CD14-positive monocyte (primary cell): ENCODE data around the gene PRPF19. TPM values are rescaled to one million over a fixed set of nuclear protein-coding genes. Genes with fewer than 3 reads are reported as not detected.

ENCODE experiments used
- DNase-seq, 3 donors: peaks; one replicate each; pipeline ENCODE4 v3.0.0-alpha.2; 2011 to 2022
- H2AFZ ChIP-seq: 2 replicates; pipeline ENCODE4 v1.6.0; 2012; ENCODE audit warnings: mild to moderate bottlenecking, low read depth, low read length, inconsistent platforms; ENCODE audit not compliant: insufficient read depth, poor library complexity, severe bottlenecking
- H3K27ac ChIP-seq, 2 donors: 1 replicate in 1 of 2; 2 replicates in 1 of 2; pipeline ENCODE4 v1.5.1; 2012 to 2013; ENCODE audit warnings: low read length in 2 of 2, control low read depth in 1 of 2, inconsistent platforms in 1 of 2, low read depth in 1 of 2, mild to moderate bottlenecking in 1 of 2
- H3K27me3 ChIP-seq, 2 donors: one replicate each; pipeline versions ENCODE4 v1.6.0 to v1.6.1; 2011 to 2013; ENCODE audit warnings: low read length in 2 of 2; ENCODE audit not compliant: control insufficient read depth in 2 of 2, insufficient read depth in 2 of 2
- H3K36me3 ChIP-seq, 2 donors: replicated peaks in 1 of 2; 1 replicate in 1 of 2; 2 replicates in 1 of 2; pipeline versions ENCODE4 v1.5.1 to v1.6.1; 2012 to 2013; ENCODE audit warnings: low read length in 2 of 2, control low read depth in 1 of 2, inconsistent platforms in 1 of 2, mild to moderate bottlenecking in 1 of 2; ENCODE audit not compliant: insufficient read depth in 2 of 2, control insufficient read depth in 1 of 2
- H3K4me1 ChIP-seq, 2 donors: 1 replicate in 1 of 2; 2 replicates in 1 of 2; pipeline versions ENCODE4 v1.5.1 to v1.6.1; 2012 to 2013; ENCODE audit warnings: low read length in 2 of 2, control low read depth in 1 of 2, inconsistent platforms in 1 of 2, mild to moderate bottlenecking in 1 of 2, moderate library complexity in 1 of 2; ENCODE audit not compliant: insufficient read depth in 2 of 2, control insufficient read depth in 1 of 2
- H3K4me2 ChIP-seq: replicated peaks from 2 replicates; pipeline ENCODE3; 2012; ENCODE audit warnings: low read length, moderate library complexity, mild to moderate bottlenecking; ENCODE audit not compliant: poor library complexity, severe bottlenecking; ENCODE audit errors: extremely low read depth
- H3K4me3 ChIP-seq, 3 experiments: fragments of 200-600 bp in 1 of 3; sonication (generic) in 1 of 3; replicated peaks in 1 of 3; 1 replicate in 2 of 3; 2 replicates in 1 of 3; pipeline ENCODE4 v1.5.1; 2011 to 2013; ENCODE audit warnings: low read length in 3 of 3, mild to moderate bottlenecking in 3 of 3, control low read depth in 2 of 3, low read depth in 2 of 3, inconsistent platforms in 1 of 3, moderate library complexity in 1 of 3
- H3K79me2 ChIP-seq: 2 replicates; pipeline ENCODE4 v1.6.0; 2012; ENCODE audit warnings: mild to moderate bottlenecking, control low read depth, inconsistent platforms, low read length, moderate library complexity; ENCODE audit not compliant: insufficient read depth
- H3K9ac ChIP-seq: 2 replicates; pipeline ENCODE4 v1.6.0; 2017; ENCODE audit warnings: low read length, mild to moderate bottlenecking; ENCODE audit not compliant: insufficient read depth, poor library complexity, severe bottlenecking
- H3K9me3 ChIP-seq, 2 donors: replicated peaks in 1 of 2; 1 replicate in 1 of 2; 2 replicates in 1 of 2; pipeline versions ENCODE4 v1.5.1 to v1.6.1; 2012 to 2013; ENCODE audit warnings: low read length in 2 of 2, control low read depth in 1 of 2; ENCODE audit not compliant: control insufficient read depth in 1 of 2, insufficient read depth in 1 of 2
- H4K20me1 ChIP-seq: 2 replicates; pipeline ENCODE4 v1.6.0; 2012; ENCODE audit warnings: mild to moderate bottlenecking, low read length, control low read depth, moderate library complexity; ENCODE audit not compliant: insufficient read depth
- H3K27ac Mint-ChIP-seq, 7 donors: one replicate each; pipeline ENCODE4 v1.8.0; 2020; ENCODE audit warnings: mild to moderate bottlenecking in 7 of 7, mixed read lengths in 7 of 7, moderate library complexity in 6 of 7, inconsistent platforms in 2 of 7
- H3K27me3 Mint-ChIP-seq, 3 donors: one replicate each; pipeline ENCODE4 v1.8.0; 2021 to 2022; ENCODE audit warnings: low read depth in 3 of 3, mild to moderate bottlenecking in 3 of 3, mixed read lengths in 3 of 3, moderate library complexity in 3 of 3, inconsistent platforms in 1 of 3
- H3K36me3 Mint-ChIP-seq, 2 donors: one replicate each; pipeline ENCODE4 v1.8.0; 2020; ENCODE audit warnings: mixed read lengths in 2 of 2, inconsistent platforms in 1 of 2, mild to moderate bottlenecking in 1 of 2
- H3K4me1 Mint-ChIP-seq: one replicate; pipeline ENCODE4 v1.8.0; 2020; ENCODE audit warnings: mild to moderate bottlenecking, mixed read lengths
- H3K4me3 Mint-ChIP-seq, 2 donors: one replicate each; pipeline ENCODE4 v1.8.0; 2020; ENCODE audit warnings: mild to moderate bottlenecking in 2 of 2, mixed read lengths in 2 of 2, moderate library complexity in 1 of 2
- H3K9me3 Mint-ChIP-seq, 7 donors: one replicate each; pipeline ENCODE4 v1.8.0; 2020 to 2022; ENCODE audit warnings: mixed read lengths in 7 of 7, mild to moderate bottlenecking in 6 of 7, moderate library complexity in 6 of 7, inconsistent platforms in 2 of 7
- CTCF ChIP-seq: fragments of 200-600 bp; IDR thresholded peaks from one replicate; pipeline ENCODE4 v1.8.0; 2022; ENCODE audit warnings: antibody characterized with exemption, mild to moderate bottlenecking
- WGBS: methylation state at CpG from one replicate; pipeline ENCODE4 v1.1.5; 2013; ENCODE audit warnings: missing lambda C conversion rate; ENCODE audit not compliant: insufficient coverage; 5-methylcytosine and 5-hydroxymethylcytosine counted together
- intact Hi-C, 2 donors: fragments of 100-400 bp; cut with micrococcal nuclease; formaldehyde crosslinking; loops; one replicate each; pipeline versions ENCODE4 v1.15.0 to v1.15.1; 2023
- polyA plus RNA-seq, 3 donors: library from polyadenylated mRNA; depleted of rRNA in 1 of 3; unstranded in 2 of 3; stranded (reverse) in 1 of 3; fragments of 300-500 nt in 2 of 3; fragments of >200 nt in 1 of 3; fragmentation: Illumina TruSeq in 2 of 3; gene quantifications; 1 replicate in 2 of 3; 2 replicates in 1 of 3; pipeline ENCODE4 v1.2.3, GENCODE V29; 2012 to 2021

PRPF19 gene
- polyA plus RNA-seq, 3 donors: 7.8 to 33.2 (median 12.2) TPM

DNA sequence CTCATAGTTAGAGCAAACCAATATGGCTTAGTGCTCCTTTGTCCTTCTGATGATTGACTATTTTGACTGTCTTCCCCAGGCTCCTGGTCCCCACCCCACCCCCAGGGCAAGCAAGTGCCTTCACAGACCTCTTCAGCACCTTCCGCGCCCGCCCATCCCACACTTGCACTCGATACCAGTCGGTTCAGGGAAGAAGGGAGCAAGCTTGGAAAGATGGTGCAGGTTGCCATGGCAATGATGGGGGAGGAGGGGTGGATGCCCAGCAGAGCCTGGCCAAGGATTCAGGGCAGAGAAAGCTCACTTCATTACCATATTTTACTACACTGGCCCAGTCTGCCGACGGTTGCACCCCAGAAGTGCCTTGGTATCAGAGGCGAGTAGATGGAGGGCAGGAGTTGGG lies 20.1 kb upstream of the PRPF19 start:
- Histone ChIP-seq H3K27ac (no peak overlapping the region), H3K9ac (no peak overlapping the region), H3K36me3 (peaks cover 15 to 21% of the 10 kb centered on the region in 2 donors), H4K20me1 (no peaks in the 10 kb centered on the region), H3K9me3 (peaks cover 0 to 9% of the 10 kb centered on the region in 2 donors), H2AFZ (no peak overlapping the region), H3K4me1 (peaks cover 16% of the 10 kb centered on the region in 2 donors), H3K27me3 (peaks cover 25 to 55% of the 10 kb centered on the region in 2 donors), H3K4me3 (no peak overlapping the region), H3K4me2 (no peak overlapping the region), H3K79me2 (no peaks in the 10 kb centered on the region)
- H3K4me3 Mint-ChIP-seq: peak overlapping the region in 1 of 2 donors; percentile 66
- DNase-seq: no peak
- intact Hi-C loops: no loop called here
- WGBS: no CpG with 5 or more reads among the region's 8 CpGs
- peaks cover 11% of the 10 kb centered on the region for H3K4me1 Mint-ChIP-seq
- H3K36me3 Mint-ChIP-seq: peaks cover 22% of the 10 kb centered on the region in 2 donors
- no peak for TF ChIP-seq CTCF
- H3K27ac Mint-ChIP-seq: peak overlapping the region in 3 of 7 donors; percentile 4 to 72 (median 25)
- peaks cover 60 to 79% (median 69%) of the 10 kb centered on the region in 3 donors for H3K27me3 Mint-ChIP-seq
- H3K9me3 Mint-ChIP-seq: peaks cover 0 to 10% (median 4%) of the 10 kb centered on the region in 7 donors

DNA sequence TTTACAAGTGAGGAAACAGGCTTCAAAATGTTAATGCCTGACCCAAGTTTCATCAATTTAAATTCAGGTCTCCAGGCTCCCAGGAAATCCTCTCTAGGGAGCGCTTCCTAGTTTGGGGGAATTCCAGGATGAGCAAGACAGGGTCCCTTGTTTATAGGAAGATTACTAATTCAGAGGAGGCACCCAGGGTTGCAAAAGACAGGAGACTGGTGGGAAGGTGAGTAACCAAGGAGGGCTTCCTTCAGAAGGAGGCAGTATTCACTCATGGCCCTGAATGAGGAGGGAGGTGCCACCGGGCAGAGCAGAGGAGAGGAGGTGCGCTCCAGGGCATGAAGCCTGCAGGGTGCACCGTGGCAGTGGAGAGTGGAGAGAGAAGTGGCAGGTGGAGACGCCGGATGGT lies 19.5 kb upstream of the PRPF19 start:
- peaks cover 25 to 55% of the 10 kb centered on the region in 2 donors for H3K27me3 ChIP-seq
- TF ChIP-seq CTCF: no peak
- H3K79me2 ChIP-seq: no peaks in the 10 kb centered on the region
- Mint-ChIP-seq H3K4me1 (peaks cover 11% of the 10 kb centered on the region), H3K27ac (peak overlapping the region in 1 of 7 donors; percentile 22), H3K27me3 (peaks cover 56 to 75% (median 65%) of the 10 kb centered on the region in 3 donors), H3K4me3 (peak overlapping the region in 1 of 2 donors; percentile 82), H3K9me3 (peaks cover 0 to 10% (median 4%) of the 10 kb centered on the region in 7 donors), H3K36me3 (peaks cover 28% of the 10 kb centered on the region in 2 donors)
- H4K20me1 ChIP-seq: no peaks in the 10 kb centered on the region
- H3K9me3 ChIP-seq: peaks cover 0 to 9% of the 10 kb centered on the region in 2 donors
- H3K9ac ChIP-seq: no peak overlapping the region
- H3K36me3 ChIP-seq: peaks cover 22 to 27% of the 10 kb centered on the region in 2 donors
- H3K4me2 ChIP-seq: no peak overlapping the region
- no peak overlapping the region for H3K4me3 ChIP-seq
- 57% methylated on average over 1 of the region's 6 CpGs for WGBS
- H3K27ac ChIP-seq: no peak overlapping the region
- intact Hi-C loops: no loop called here
- no peak overlapping the region for H2AFZ ChIP-seq
- H3K4me1 ChIP-seq: peaks cover 16% of the 10 kb centered on the region in 2 donors
- DNase-seq: peak in 2 of 3 donors; percentile 50 to 92
